ENCODE measurements around the gene BCL6B.

- TF ChIP-seq, protein P1, sequence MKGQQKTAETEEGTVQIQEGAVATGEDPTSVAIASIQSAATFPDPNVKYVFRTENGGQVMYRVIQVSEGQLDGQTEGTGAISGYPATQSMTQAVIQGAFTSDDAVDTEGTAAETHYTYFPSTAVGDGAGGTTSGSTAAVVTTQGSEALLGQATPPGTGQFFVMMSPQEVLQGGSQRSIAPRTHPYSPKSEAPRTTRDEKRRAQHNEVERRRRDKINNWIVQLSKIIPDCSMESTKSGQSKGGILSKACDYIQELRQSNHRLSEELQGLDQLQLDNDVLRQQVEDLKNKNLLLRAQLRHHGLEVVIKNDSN (CRISPR knock-in tag; IDR thresholded peaks at IDR 0.05) = no peak
- TF ChIP-seq JUN (CRISPR knock-in tag; IDR thresholded peaks at IDR 0.05) (no peak), CTCF (IDR thresholded peaks at IDR 0.05) (no peak), CREM (CRISPR knock-in tag; IDR thresholded peaks at IDR 0.05) (no peak), PREB (CRISPR knock-in tag; IDR thresholded peaks at IDR 0.05; ENCODE audit: borderline replicate concordance) (no peak), ZNF232 (CRISPR knock-in tag; IDR thresholded peaks at IDR 0.05) (no peak)
- TF ChIP-seq, protein P2, sequence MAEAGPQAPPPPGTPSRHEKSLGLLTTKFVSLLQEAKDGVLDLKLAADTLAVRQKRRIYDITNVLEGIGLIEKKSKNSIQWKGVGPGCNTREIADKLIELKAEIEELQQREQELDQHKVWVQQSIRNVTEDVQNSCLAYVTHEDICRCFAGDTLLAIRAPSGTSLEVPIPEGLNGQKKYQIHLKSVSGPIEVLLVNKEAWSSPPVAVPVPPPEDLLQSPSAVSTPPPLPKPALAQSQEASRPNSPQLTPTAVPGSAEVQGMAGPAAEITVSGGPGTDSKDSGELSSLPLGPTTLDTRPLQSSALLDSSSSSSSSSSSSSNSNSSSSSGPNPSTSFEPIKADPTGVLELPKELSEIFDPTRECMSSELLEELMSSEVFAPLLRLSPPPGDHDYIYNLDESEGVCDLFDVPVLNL (CRISPR knock-in tag; IDR thresholded peaks at IDR 0.05; ENCODE audit: borderline replicate concordance, low read depth) = no peak
Observed at GRCh38 chr17:7017827-7018200, 5.0 kb upstream of the BCL6B start.

Data from WTC11 (cell line).